GM21619 (cell line): ENCODE results near the gene OTOGL.
"Not testable (repeated sequence)": the region's sequence is repeated elsewhere in the genome, so short reads cannot be mapped to it uniquely, and the experiment has no call there.

Source experiments
- ATAC-seq: cut with Tn5 transposase; IDR thresholded peaks from one replicate; pipeline ENCODE4 v1.9.1; 2021; ENCODE audit not compliant: unreplicated experiment

Gene OTOGL

DNA sequence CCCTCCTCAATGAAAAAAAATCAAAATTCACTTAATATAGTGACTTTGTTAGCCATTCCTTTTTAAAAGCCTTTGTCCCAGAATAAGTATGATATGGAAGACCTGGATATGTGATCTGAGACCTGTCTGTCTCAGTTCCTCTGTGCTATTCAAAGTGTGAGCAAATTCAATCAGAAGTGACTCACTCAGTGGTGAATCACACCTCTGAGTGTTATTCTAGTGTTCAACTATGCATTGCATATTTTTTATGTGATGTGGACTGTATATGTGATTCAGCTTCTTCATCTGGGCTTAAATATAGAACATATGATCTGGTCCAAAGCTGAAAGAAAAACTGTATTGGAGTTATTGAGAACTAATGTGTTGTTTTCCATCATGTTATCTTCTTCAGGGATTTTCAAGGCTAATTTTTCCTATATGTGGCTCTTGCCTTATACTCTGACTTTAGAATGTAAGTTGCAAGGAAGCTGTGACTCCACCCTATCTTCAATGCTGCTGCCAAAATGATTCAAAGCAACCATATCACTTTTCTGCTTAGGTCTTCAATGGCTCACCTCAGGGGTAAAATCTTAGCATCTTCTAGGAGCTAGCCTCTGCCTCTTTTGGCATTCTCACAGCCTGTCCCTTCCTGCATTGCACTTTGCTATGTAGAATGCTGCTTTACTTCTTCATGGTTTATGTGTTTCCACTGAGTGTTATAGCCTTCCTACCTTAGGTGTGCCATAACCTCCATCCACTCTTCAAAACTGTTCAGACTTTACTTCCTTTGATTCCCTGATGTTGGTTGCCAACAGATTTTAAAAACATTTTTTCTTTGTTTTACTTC lies 169.8 kb downstream of the OTOGL start:
- ATAC-seq = peak; percentile 56

DNA sequence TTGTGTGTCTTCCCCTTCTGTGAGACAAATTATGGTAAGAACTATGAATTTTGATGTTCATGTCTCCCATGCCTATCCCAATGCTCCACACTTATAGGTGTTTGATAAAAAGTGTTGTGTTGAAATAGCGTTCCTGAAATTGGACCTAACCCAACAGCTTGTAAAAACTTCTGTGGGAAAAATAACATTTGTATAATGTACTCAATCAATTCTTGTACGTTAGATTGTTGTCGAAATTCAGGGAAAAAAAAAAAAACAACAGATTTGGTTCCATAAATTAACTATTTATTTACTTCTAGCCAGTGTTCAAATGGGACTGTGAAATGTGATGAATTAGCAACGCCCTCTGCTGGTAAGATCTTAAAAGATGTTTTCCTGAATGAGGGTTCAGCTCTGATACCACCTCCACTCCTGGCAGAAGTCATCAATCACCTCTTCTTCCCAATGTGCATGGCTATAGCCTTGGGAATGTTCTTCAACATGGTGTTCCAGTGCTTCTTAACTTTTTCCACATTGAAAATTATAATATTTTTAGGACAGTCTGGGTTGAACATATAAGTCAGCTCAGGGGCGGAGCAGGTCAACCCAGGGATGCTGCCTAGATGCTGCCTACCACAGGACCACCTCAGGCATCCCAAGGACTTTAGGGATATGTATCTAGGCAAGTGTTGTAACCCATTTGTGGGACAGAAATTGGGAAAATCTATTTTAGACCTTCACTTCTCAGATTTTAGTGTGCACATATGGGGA lies 170.6 kb downstream of the OTOGL start:
- ATAC-seq = peak; percentile 59

DNA sequence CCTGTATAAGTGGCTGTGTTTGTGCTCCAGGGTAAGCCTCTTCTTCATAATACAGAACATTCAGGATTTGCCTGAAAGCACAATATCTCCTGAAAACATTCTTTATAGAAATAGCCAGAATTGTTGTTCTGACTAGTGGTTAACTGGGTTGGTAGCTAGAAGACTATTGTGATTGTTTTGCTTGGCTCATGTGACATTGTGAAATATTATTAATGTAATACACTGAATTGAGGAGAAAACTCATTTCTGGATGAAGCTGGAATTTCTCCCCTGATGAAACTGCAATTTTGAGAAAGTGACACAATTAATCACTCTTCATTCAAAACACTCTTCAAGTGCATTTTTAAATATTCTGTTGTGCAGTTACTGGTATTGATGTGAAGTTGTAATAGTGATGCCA lies 172.4 kb downstream of the OTOGL start:
- no peak for ATAC-seq

DNA sequence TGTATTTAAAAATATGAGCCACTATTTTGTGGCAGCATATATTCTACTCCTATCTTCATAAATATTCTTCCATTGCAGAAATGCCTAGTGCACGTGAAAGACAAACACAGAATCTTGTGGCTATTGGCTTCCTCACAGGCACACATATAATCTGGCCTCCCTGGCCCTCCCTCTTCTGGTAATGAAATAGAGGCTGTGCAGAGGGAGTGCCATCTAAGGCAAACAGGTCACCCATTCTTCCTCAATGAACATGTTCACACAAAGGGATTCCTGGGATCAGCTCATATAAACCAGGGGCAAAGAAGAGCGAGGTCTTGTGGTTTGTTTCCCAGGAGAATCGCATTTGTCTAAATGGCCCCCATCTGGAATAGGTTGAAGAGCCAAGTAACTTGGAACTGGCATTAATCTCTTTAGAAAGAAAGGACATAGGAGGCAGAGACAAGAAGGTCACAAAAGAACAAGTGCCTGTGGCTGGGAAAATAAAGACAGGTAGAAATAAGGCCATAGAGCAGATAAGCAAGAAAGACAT lies 173.1 kb downstream of the OTOGL start:
- no peak for ATAC-seq

DNA sequence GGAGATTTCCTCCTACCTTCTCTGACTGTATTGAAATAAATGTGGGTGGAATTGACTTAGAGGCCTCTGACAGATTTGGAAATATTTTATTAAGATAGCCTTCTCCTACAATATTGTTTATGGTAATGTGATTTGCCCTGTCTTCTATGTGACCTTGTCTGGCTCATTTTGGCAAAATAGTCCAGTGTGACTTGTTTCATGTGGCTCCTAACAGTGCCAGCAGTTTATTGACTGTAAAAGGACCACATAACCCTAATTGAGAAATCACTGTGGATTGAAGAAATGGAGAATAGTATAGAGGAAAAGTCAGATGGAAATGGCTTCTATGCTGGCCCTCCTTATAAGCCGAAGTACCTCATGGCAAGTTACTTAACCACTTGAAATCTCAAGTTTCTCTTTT lies 173.8 kb downstream of the OTOGL start:
- ATAC-seq = no peak

DNA sequence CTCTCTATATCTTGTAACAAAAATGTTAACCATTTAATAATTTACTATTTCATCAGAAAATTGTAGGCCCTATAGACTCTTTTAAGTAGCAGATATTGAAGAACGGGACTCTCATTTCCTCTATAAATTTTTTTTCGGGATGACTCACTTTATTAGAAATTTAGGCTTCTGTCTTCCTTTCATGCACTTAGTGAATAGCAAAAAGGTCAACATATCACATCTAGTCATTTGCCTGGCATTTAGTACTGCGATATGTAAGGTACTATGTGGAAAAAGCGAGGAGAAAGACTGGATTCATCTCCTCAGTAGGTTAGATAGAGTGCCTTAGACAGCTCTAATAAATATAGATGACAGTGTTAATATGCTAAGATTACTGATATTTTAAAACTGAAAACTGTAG lies 178.4 kb downstream of the OTOGL start:
- no peak for ATAC-seq

DNA sequence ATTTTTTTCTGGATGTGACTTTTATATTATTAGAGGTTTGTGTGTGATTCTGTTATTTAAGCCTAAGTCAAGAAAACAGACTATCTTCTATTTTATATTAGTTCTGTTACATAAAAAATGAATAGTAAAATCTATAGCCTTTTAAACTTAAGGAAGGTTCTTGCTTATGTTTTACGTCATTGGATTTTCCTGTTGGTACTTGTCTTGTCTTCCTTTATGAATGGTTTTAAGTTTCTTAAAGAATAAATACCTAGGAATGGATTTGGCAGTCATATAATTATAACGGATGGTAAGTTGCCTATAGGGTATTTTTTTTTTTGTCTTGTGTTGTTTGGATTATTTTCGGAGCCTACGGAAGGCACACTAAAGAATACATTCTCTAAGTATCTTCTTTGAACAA lies 182.9 kb downstream of the OTOGL start:
- no peak for ATAC-seq

DNA sequence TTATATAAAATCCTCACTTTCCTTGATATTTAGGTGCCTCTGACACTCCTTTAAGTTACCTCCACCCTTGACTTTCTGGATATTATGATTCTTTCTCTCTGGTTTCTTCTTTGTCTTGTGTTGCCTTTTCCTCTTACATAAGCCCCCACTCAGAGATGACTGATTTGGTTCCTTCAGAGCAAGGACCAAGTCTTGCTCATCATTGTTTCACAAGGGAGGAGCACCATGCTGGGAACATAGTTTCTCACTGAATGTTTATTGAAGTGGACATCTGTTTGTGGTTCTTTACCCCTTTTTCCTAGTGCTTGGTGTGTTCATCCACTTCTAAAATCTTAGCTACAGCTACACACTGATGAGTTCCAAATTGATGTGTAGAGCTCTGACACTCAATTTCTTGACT lies 183.4 kb downstream of the OTOGL start:
- ATAC-seq = no peak

DNA sequence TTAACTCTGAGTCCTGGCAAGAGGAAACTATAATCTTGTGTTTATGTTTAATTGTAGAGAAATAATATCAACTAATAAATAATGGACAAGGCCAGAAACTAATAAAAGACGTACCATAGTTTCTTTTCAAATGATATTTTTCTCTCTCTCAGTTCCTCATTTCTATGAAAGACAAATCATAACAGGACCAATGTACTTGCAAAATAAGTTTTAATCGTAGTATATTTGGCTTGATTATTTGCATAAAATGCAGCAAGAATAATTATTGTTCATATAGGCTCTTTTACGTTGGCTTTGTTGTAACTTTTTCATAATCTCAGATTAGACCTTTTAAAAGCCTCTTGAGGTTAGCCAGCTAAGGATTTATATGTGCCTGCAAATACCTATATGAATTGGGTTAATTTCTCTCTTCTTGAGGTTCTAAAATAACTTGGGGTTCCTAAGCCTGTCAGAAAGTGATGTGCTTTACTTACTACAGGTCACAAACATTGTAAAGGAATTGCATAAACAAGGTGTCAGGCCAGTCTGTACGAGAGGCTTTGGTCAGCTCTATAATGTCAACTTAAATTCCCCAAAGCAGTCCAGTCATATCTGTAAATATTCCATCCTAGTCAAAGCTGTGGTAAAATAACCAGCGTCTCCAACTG lies 191.9 kb downstream of the OTOGL start:
- peak; percentile 47 for ATAC-seq

DNA sequence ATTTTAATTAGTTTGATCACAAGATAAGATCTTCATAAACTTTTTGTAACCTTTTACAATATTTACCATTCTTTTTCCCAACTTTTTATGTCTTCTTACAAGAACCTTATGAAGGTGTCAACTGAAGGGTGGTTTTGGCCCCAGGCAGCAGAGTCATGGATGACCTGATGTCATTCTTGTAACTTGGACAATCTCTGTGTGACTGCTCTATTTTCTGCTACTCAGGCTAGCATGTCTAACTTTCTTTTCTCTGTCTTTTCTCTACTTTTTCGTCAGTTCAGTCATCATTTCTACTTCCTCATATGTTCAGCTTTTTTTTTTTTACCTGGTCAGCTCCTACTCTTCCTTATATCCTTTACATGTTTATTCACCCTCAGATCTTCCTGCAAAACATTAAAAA lies 194.0 kb downstream of the OTOGL start:
- peak; percentile 53 for ATAC-seq

DNA sequence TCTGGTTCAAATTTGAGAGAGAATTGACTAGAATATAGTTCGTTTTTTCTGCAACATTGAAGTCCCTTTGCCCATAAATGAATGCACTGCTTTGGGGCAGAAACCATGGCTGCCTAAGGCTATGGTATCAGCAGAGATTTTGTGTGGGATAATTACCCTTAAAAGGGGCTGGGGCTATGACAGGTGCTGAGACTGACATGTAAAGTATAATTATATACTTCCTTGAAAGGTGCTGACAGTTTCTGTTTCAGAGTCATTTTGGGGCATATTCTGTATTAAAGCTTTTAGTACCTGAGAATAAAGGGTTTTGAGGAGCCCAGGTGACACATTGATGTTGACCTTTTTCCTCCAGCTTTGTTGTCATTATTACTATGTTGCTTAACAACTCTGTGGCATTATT lies 194.4 kb downstream of the OTOGL start:
- ATAC-seq = peak; percentile 56

DNA sequence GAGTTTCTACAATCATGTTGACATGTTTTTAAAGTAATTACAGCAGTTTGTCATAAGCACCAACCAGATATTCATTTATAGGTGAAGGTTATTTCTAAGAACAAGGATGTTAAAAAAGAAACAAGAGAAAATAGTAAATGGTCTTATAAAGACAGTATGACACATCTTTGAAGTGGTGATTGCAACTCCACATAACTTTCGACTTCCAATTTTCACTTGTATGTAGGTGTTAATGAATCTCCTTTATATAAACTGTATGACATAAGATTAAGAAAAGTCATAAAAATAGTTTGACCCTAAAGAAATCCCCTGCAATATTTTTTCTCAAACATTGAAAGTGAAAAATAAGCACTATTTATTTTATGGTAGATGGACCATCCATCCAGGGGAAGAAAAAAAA lies 199.9 kb downstream of the OTOGL start:
- peak; percentile 30 for ATAC-seq

DNA sequence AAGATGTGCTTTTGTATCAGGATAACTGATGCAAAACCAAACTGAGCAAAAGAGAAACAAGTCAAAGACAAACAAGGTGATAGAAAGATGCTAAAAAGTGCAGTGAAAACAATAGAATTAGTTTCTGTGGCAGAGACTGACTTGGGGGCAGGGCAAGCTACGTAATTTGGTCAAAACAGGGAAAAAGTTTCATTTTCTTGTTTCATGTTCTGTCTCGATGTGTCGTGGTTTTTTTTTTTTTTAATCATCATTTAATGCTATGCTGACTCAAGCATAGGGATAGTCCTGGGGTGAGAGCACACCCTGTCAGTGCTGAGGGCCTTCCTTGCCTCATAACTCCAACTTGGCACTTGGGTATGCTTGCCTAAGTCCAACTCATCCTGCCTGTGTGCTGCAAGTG lies 200.6 kb downstream of the OTOGL start:
- peak; percentile 78 for ATAC-seq

DNA sequence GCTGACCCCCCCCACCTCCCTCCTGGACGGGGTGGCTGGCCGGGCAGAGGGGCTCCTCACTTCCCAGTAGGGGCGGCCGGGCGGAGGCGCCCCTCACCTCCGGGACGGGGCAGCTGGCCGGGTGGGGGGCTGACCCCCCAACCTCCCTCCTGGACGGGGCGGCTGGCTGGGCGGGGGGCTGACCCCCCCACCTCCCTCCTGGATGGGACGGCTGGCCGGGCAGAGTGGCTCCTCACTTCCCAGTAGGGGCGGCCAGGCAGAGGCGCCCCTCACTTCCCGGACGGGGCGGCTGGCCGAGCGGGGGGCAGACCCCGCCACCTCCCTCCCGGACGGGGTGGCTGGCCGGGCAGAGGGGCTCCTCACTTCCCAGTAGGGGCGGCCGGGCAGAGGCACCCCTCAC lies 208.1 kb downstream of the OTOGL start:
- ATAC-seq = not testable (repeated sequence)

DNA sequence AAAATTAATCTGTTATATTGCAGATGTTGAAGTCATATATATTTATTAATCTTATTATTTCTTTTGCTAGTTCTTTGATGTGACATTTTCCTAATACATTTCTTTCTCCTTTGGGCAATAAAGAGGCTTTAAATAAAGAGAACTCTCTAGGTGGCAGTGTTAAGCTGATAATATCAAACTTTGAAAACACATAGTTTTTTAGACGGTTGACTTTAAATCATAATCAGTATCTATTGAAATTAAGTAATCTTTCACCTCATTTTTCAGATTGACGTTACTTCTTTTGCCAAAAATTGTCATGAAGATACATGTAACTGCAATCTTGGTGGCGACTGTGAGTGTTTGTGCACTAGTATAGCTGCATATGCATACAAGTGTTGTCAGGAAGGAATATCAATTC lies 213.9 kb downstream of the OTOGL start:
- no peak for ATAC-seq

DNA sequence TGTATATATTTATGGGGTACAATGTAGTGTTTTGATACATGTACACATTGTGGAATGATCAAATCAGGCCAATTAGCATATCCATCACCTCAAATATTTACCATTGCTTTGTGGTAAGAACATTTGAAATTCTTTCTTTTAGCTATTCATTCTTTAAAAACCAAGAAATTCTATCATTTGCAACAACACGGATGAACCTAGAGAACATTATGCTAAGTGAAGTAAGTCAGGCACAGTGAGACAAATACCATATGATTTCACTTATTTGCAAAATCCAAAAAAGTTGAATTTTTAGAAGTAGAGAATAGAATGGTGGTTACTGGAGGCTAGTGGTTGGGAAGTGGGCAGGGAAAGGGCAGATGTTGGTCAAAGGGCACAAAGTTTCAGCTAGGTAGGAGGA lies 215.4 kb downstream of the OTOGL start:
- ATAC-seq = no peak

DNA sequence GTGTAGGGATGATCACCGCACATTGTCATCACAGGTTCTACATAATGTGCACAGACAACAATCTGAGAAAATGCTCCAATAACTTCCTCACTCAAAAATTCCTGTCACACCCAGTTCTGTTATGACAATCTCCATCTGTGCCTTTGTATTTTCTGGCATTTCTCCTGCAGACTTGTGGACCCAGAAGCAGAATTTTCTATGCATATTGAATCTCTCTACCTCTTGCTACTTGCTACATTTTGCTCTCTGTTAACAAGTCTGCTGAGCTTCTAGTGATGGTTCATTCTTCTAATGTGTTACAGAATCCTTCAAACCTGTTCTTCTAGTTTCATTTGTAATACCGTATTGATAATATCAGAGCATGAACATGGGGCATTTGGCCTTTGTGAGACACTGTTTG lies 216.9 kb downstream of the OTOGL start:
- ATAC-seq = no peak

DNA sequence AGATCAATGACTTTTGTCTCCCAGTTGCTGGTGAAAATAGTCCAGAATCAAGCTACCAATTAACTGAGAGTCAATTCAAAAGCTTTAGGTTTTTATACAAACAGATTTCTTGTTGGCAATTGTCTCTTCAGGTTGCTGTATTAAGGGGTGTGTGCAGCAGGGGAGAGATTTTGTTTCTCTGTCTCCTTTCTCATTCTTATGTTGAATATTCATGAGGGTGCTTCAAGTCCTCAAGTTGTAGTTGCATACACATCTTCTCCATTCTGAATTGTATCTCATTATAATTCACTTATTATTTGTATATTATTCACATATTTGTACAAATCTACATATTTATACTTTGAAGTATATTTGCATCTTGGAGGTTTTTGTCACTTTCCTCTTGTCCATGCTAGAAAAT lies 218.0 kb downstream of the OTOGL start:
- ATAC-seq = no peak

DNA sequence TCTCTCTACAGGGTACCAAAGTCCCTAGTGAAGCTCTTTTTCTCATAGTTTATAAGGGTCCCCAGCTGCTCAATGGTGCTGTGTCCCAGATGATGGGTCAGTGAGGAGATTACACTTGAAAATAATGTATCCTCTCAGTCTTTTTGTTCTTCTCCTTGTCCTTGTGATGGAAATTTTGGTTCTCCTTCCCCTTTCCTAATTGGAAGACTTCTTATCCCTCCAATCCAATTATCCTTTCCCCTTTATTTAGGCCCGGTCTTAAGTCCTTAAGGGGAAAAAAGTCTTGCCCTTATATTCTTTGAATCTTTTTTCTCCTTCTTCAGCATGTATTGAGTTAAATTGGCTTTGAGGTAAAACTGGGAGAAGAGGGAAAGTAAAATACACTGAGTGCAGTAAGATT lies 218.6 kb downstream of the OTOGL start:
- ATAC-seq = no peak

DNA sequence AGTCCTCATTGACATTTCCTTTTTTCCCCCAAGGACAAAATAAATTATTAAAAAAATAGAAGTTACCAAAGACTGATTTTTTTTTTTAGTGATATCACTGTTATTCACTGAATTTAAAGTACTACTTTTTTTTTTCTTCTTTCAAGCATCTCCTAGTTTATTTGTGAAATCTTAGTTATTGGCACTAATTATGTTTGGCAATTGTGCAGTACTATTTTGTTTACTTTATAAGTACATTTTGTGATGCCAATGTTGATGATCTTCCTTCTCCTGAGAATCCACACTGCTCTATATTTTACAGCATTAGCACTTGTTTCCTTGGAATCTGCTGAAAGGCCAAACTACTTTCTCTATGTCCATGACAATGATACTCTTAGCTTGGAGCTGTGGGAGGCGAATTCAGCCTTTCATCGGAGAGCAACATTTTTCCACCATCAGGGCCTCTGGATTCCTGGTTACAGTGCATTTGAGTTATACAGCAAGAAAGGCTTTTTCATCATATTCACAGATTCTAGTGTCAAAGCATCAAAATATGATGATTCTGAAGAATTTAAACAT lies 220.9 kb downstream of the OTOGL start:
- no peak for ATAC-seq

DNA sequence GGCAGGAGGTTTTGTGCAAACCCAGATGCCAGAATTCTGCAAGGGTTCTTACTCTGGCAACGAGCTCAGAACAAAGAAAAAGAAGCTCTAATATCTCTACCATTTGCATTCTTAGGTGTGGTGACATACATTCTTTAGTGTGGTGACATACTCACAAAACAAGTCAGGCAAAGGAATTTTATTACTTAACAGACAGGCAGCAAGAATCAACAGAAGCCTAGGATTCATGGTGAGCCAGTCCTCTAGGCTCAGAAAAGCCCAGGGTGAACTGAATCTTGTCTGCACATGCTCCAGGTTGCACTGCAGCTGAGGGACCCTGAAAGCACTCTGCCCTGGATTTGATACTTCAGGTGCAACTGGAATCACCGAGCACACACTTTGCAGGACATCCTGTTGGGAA lies 222.3 kb downstream of the OTOGL start:
- no peak for ATAC-seq
